WTC11 (cell line): ENCODE data around the gene HOXA9. TPM values are rescaled to one million over a fixed set of nuclear protein-coding genes. Genes with fewer than 3 reads are reported as not detected.

Experiments
- ATAC-seq: fragments of 200-7000 bp; cut with Tn5 transposase; 2 replicates; pipeline ENCODE4 v1.10.0; 2021; ENCODE audit warnings: mild to moderate bottlenecking, moderate library complexity
- CTCF ChIA-PET: fragments of 300-600 bp; sonication (Branson Sonifier 250); formaldehyde crosslinking; loops from one replicate; lab custom pipeline; 2021; ENCODE audit warnings: antibody characterized with exemption; lab: Charles Lee
- POLR2A ChIA-PET: fragments of 350-600 bp; sonication (Branson Sonifier 250); formaldehyde crosslinking; loops from one replicate; lab custom pipeline; 2021; ENCODE audit warnings: antibody characterized with exemption; lab: Charles Lee
- DNase-seq: peaks from one replicate; pipeline ENCODE4 v3.0.0; 2021; ENCODE audit warnings: low spot score
- H3K27ac Mint-ChIP-seq: 2 replicates; pipeline ENCODE4 v1.8.0; 2021; ENCODE audit warnings: mixed read lengths
- H3K27me3 Mint-ChIP-seq: 2 replicates; pipeline ENCODE4 v1.8.0; 2021; ENCODE audit warnings: low read depth, mild to moderate bottlenecking, moderate library complexity, mixed read lengths
- H3K36me3 Mint-ChIP-seq: 2 replicates; pipeline ENCODE4 v1.8.0; 2021; ENCODE audit warnings: mixed read lengths
- H3K4me1 Mint-ChIP-seq: 2 replicates; pipeline ENCODE4 v1.8.0; 2022; ENCODE audit warnings: mixed read lengths
- H3K4me3 Mint-ChIP-seq: 2 replicates; pipeline ENCODE4 v1.8.0; 2021; ENCODE audit warnings: mild to moderate bottlenecking, moderate library complexity, mixed read lengths
- H3K9me3 Mint-ChIP-seq: 2 replicates; pipeline ENCODE4 v1.8.0; 2021; ENCODE audit warnings: mixed read lengths
- ATF2 ChIP-seq: sonication (generic); formaldehyde crosslinking; IDR thresholded peaks from 2 replicates; pipeline ENCODE4 v1.8.1; 2022; ENCODE audit warnings: low read depth, missing genetic modification reagents, borderline replicate concordance
- CTCF ChIP-seq: fragments of 200-600 bp; IDR thresholded peaks from 2 replicates; pipeline ENCODE4 v1.8.0; 2022; ENCODE audit warnings: antibody characterized with exemption
- E2F4 ChIP-seq: sonication (generic); formaldehyde crosslinking; IDR thresholded peaks from 2 replicates; pipeline ENCODE4 v1.8.1; 2022; ENCODE audit warnings: low read depth, mild to moderate bottlenecking, moderate library complexity, missing genetic modification reagents, borderline replicate concordance
- E2F5 ChIP-seq: sonication (generic); formaldehyde crosslinking; IDR thresholded peaks from 2 replicates; pipeline ENCODE4 v1.8.1; 2022; ENCODE audit warnings: mild to moderate bottlenecking, moderate library complexity, missing genetic modification reagents
- FOXK1 ChIP-seq: sonication (generic); formaldehyde crosslinking; IDR thresholded peaks from 2 replicates; pipeline ENCODE4 v1.8.0; 2022; ENCODE audit warnings: mild to moderate bottlenecking, moderate library complexity, missing genetic modification reagents
- GRHL2 ChIP-seq: fragments of 250-450 bp; sonication (Bioruptor Pico); IDR thresholded peaks from 2 replicates; pipeline ENCODE4 v1.8.0; 2022; ENCODE audit warnings: mild to moderate bottlenecking, moderate library complexity; ENCODE audit not compliant: insufficient replicate concordance, severe bottlenecking
- HMGA2 ChIP-seq: fragments of 250-450 bp; sonication (Bioruptor Pico); IDR thresholded peaks from 2 replicates; pipeline ENCODE4 v1.4.0; 2021; ENCODE audit warnings: mild to moderate bottlenecking, moderate library complexity
- OVOL2 ChIP-seq: fragments of 250-450 bp; sonication (Bioruptor Pico); IDR thresholded peaks from 2 replicates; pipeline ENCODE4 v1.9.0; 2021; ENCODE audit warnings: mild to moderate bottlenecking, borderline replicate concordance
- PREB ChIP-seq: sonication (generic); formaldehyde crosslinking; IDR thresholded peaks from 2 replicates; pipeline ENCODE4 v1.8.1; 2022; ENCODE audit warnings: mild to moderate bottlenecking, missing genetic modification reagents, moderate library complexity, borderline replicate concordance
- RELA ChIP-seq: sonication (generic); formaldehyde crosslinking; IDR thresholded peaks from 2 replicates; pipeline ENCODE4 v1.8.1; 2022; ENCODE audit warnings: missing genetic modification reagents, mild to moderate bottlenecking, borderline replicate concordance
- SP1 ChIP-seq: sonication (generic); formaldehyde crosslinking; conservative IDR thresholded peaks from 2 replicates; pipeline ENCODE4 v1.8.1; 2022; ENCODE audit warnings: missing genetic modification reagents
- TEAD1 ChIP-seq: sonication (generic); formaldehyde crosslinking; IDR thresholded peaks from 2 replicates; pipeline ENCODE4 v1.8.0; 2022; ENCODE audit warnings: mild to moderate bottlenecking, missing genetic modification reagents
- TEAD4 ChIP-seq: sonication (generic); formaldehyde crosslinking; IDR thresholded peaks from 2 replicates; pipeline ENCODE4 v1.8.0; 2022; ENCODE audit warnings: mild to moderate bottlenecking, missing genetic modification reagents
- ZMAT4 ChIP-seq: fragments of 250-450 bp; sonication (Bioruptor Pico); IDR thresholded peaks from 2 replicates; pipeline ENCODE4 v1.9.0; 2021; ENCODE audit warnings: mild to moderate bottlenecking
- ZNF263 ChIP-seq: sonication (generic); formaldehyde crosslinking; IDR thresholded peaks from 2 replicates; pipeline ENCODE4 v1.8.1; 2022; ENCODE audit warnings: low read depth, mild to moderate bottlenecking, moderate library complexity, missing genetic modification reagents
- ZNF281 ChIP-seq: sonication (generic); formaldehyde crosslinking; IDR thresholded peaks from 2 replicates; pipeline ENCODE4 v1.8.0; 2023; ENCODE audit warnings: mild to moderate bottlenecking, missing genetic modification reagents
- ZNF425 ChIP-seq: fragments of 250-450 bp; sonication (Bioruptor Pico); conservative IDR thresholded peaks from 2 replicates; pipeline ENCODE4 v1.9.0; 2021; ENCODE audit warnings: mild to moderate bottlenecking
- total RNA-seq: library from RNA; stranded (reverse); gene quantifications from 3 replicates; pipeline ENCODE4 v1.2.3, GENCODE V29; 2021

Gene HOXA9
- total RNA-seq, 1 experiment from 2014 or later = not detected

- Mint-ChIP-seq H3K36me3 (0 out of 2 replicates have a peak, but pooled peaks cover 3% of the 10 kb centered on the region), H3K4me1 (peaks cover 51% of the 10 kb centered on the region), H3K27ac (no peak overlapping the region), H3K4me3 (peak overlapping the region; percentile 66), H3K9me3 (no peaks in the 10 kb centered on the region), H3K27me3 (peaks cover 100% of the 10 kb centered on the region)
- ChIA-PET CTCF (interaction anchor here (1.8 to 5.5 kb wide), 2 partner anchors 8 to 22 kb away, joined by 8 to 34 read pairs; no protein-coding TSS in a partner anchor), POLR2A (interaction anchor here (1.1 kb wide), 1 partner anchor 12 kb away, joined by 3 read pairs; the partner anchor contains the start of gene HOXA13)
- no peak for TF ChIP-seq OVOL2
- ATAC-seq (no peak), DNase-seq (no peak)
Measured at GRCh38 chr7:27187475-27188385, 22.4 kb upstream of the HOXA9 start.

- no peak for ATAC-seq
- Mint-ChIP-seq H3K4me3 (no peak overlapping the region), H3K27ac (no peak overlapping the region), H3K27me3 (peaks cover 100% of the 10 kb centered on the region), H3K4me1 (peaks cover 52% of the 10 kb centered on the region), H3K9me3 (no peaks in the 10 kb centered on the region), H3K36me3 (0 out of 2 replicates have a peak, but pooled peaks cover 3% of the 10 kb centered on the region)
- CTCF ChIA-PET = interaction anchor here (1.0 to 5.5 kb wide), 4 partner anchors 7 to 23 kb away, joined by 3 to 34 read pairs (median 6); no protein-coding TSS in a partner anchor
- POLR2A ChIA-PET = no interaction called here
- no peak for DNase-seq
- TF ChIP-seq HMGA2 (no peak), SP1 (CRISPR knock-in tag) (no peak), ZNF425 (CRISPR knock-in tag) (no peak), E2F5 (CRISPR knock-in tag) (no peak), GRHL2 (CRISPR knock-in tag) (no peak), TEAD4 (CRISPR knock-in tag) (no peak), ATF2 (CRISPR knock-in tag) (no peak), E2F4 (no peak), CTCF (no peak), FOXK1 (CRISPR knock-in tag) (no peak), ZNF263 (CRISPR knock-in tag) (no peak), ZMAT4 (CRISPR knock-in tag) (no peak), ZNF281 (CRISPR knock-in tag) (no peak), RELA (CRISPR knock-in tag) (no peak), PREB (CRISPR knock-in tag) (no peak), TEAD1 (CRISPR knock-in tag) (no peak)
Measured at GRCh38 chr7:27186668-27187474, 21.5 kb upstream of the HOXA9 start.
